ENCODE data around the gene TRIM74. TPM values are rescaled to one million over a fixed set of nuclear protein-coding genes. Genes with fewer than 3 reads are reported as not detected.
"Not testable (repeated sequence)": the region's sequence is repeated elsewhere in the genome, so short reads cannot be mapped to it uniquely, and the experiment has no call there.

The TRIM74 gene
- total and polyA plus RNA-seq, 8 donors: 0.15 to 1.9 (median 1.2) TPM

- DNase-seq; ATAC-seq; H3K9me3 ChIP-seq; intact Hi-C loops (cut with DNase I); FAIRE-seq; H3K27ac ChIP-seq; H3K4me3 ChIP-seq; H3K27me3 ChIP-seq: not testable (repeated sequence)
- H3K36me3 ChIP-seq: peaks cover 0 to 48% (median 4%) of the 10 kb centered on the region in 3 donors
- WGBS, 2 donors: 96 to 98% methylated on average over 6 of the region's 6 CpGs
- peaks cover 7 to 11% (median 8%) of the 10 kb centered on the region in 3 donors for H3K4me1 ChIP-seq
Observed at GRCh38 chr7:72927791-72928190, 41.5 kb downstream of the TRIM74 start.

- H3K9me3 ChIP-seq: no peaks in the 10 kb centered on the region
- TF ChIP-seq, protein P1, sequence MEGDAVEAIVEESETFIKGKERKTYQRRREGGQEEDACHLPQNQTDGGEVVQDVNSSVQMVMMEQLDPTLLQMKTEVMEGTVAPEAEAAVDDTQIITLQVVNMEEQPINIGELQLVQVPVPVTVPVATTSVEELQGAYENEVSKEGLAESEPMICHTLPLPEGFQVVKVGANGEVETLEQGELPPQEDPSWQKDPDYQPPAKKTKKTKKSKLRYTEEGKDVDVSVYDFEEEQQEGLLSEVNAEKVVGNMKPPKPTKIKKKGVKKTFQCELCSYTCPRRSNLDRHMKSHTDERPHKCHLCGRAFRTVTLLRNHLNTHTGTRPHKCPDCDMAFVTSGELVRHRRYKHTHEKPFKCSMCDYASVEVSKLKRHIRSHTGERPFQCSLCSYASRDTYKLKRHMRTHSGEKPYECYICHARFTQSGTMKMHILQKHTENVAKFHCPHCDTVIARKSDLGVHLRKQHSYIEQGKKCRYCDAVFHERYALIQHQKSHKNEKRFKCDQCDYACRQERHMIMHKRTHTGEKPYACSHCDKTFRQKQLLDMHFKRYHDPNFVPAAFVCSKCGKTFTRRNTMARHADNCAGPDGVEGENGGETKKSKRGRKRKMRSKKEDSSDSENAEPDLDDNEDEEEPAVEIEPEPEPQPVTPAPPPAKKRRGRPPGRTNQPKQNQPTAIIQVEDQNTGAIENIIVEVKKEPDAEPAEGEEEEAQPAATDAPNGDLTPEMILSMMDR (IDR thresholded peaks at IDR 0.05): no peak
- no peak for FAIRE-seq
- DNase-seq: no peak
- peak overlapping the region; percentile 46 to 94 (median 78) for H3K4me3 ChIP-seq
- peaks cover 0 to 37% (median 0%) of the 10 kb centered on the region in 3 donors for H3K36me3 ChIP-seq
- 0 to 1% methylated on average over 25 to 35 of the region's 35 CpGs for WGBS, 2 donors
- H3K4me1 ChIP-seq: peaks cover 7 to 11% (median 8%) of the 10 kb centered on the region in 3 donors
- intact Hi-C loops (cut with DNase I): no loop called here
- no peaks in the 10 kb centered on the region for H3K27me3 ChIP-seq
- H3K27ac ChIP-seq: peak overlapping the region; percentile 81 to 90 (median 88)
- ATAC-seq: no peak
Observed at GRCh38 chr7:72925546-72926120, 43.6 kb downstream of the TRIM74 start.

DNA sequence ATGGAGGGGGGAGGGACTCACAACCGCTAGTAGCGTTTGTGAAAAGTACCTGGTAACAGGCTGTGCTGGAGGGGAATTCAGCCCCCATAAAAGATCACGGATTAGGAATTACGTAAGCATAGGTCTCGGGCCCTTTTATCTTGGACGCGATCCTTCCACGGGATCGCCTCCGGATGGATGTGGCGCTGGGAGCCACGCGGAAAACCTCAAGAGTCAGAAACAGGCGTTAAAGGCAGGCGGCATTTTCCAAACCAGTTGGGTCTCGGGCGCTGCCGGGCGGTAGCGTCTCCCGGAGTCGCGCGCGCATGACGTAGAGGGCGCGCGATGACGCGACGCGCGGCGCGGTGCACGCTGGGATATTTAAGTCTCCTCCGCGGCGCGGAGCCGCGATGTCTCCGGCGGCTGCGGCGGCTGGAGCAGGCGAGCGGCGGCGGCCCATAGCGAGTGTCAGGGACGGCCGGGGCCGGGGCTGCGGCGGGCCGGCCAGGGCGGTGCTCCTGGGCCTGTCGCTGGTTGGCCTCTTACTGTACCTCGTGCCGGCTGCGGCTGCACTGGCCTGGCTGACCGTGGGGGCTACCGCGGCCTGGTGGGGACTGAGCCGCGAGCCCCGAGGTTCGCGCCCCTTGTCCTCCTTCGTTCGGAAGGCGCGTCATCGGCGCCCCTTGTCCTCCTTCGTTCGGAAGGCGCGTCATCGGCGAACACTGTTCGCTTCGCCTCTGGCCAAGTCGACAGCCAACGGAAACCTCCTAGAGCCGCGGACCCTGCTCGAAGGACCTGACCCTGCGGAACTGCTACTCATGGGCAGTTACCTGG is 44.3 kb downstream of the TRIM74 start, which contains the start of gene POM121:
TSS of gene POM121 (plus strand) at position 363 of the 813 bp plus-strand sequence. CDS start at position 390, 27 bp downstream.
- Histone ChIP-seq H3K4me1 (peaks cover 8 to 14% (median 9%) of the 10 kb centered on the region in 3 donors), H3K4me3 (peak within 1 kb of the TSS; percentile 46 to 94 (median 78)), H3K27me3 (no peaks in the 10 kb centered on the region), H3K9me3 (no peaks in the 10 kb centered on the region), H3K27ac (peak within 1 kb of the TSS; percentile 81 to 90 (median 88)), H3K36me3 (peaks cover 0 to 30% (median 0%) of the 10 kb centered on the region in 3 donors)
- intact Hi-C loops (cut with DNase I): no loop called here
- ATAC-seq (peak; percentile 95 to 98 (median 96)), DNase-seq (peak; percentile 71 to 92 (median 82)), FAIRE-seq (no peak)
- WGBS, 2 donors: 0% methylated on average over 89 to 91 of the region's 91 CpGs
- TF ChIP-seq, protein P1 (IDR thresholded peaks at IDR 0.05): no peak

DNA sequence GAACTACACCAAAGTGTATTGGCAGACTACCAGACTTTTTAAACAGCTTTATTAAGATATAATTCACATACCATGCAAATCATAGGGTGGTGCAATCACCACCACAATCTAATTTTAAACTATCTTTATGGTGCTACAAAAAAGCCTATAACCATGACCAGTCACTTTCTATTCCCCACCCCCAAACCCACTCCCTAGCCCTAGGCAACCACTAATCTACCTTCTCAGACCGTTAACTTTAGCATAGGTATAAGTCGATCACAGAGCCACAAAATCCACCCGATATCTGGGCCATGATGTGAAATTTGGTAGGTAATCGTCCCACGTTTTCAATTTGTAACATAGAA is 44.9 kb downstream of the TRIM74 start:
- H3K27me3 ChIP-seq: no peaks in the 10 kb centered on the region
- 0 to 1% methylated on average over 5 of the region's 5 CpGs for WGBS, 2 donors
- ATAC-seq: peak in 3 of 4 donors; percentile 3 to 11 (median 8)

DNA sequence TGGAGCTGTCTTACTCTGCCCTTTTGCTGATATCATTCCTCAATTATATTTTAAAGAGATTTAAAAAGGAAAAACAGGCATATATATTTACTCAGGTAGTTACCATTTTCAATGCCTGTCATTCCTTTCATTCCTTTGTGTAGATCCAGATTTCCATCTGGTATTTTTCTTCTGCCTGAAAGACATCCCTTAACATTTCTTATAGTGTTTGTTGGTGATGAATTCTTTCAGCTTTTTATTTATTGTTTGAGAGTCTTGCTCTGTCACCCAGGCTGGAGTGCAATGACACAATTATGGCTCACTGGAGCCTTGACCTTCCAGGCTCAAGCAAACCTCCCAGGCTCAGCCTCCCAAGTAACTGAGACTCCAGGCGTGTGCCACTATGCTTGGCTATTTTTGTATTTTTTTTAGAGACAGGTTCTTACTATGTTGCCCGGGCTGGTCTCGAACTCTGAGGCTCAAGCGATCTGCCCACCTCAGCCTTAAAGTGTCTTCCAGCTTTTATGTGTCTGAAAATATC is 50.0 kb downstream of the TRIM74 start:
- WGBS, 2 donors: 58 to 74% methylated on average over 4 of the region's 4 CpGs
- FAIRE-seq: no peak

More for the DNA sequence above, 44.9 kb downstream of the TRIM74 start:
- FAIRE-seq (no peak), DNase-seq (no peak)
- intact Hi-C loops (cut with DNase I): no loop called here
- H3K4me1 ChIP-seq: peaks cover 8 to 20% (median 15%) of the 10 kb centered on the region in 3 donors
- H3K27ac ChIP-seq: peak overlapping the region; percentile 81 to 90 (median 88)
- H3K9me3 ChIP-seq: no peaks in the 10 kb centered on the region
- peaks cover 0 to 24% (median 0%) of the 10 kb centered on the region in 3 donors for H3K36me3 ChIP-seq
- TF ChIP-seq, protein P1 (IDR thresholded peaks at IDR 0.05): no peak
- H3K4me3 ChIP-seq: peak overlapping the region; percentile 46 to 94 (median 78)

More for the DNA sequence above, 50.0 kb downstream of the TRIM74 start:
- Histone ChIP-seq H3K27ac (no peak overlapping the region), H3K27me3 (no peaks in the 10 kb centered on the region), H3K4me1 (peaks cover 7 to 18% (median 16%) of the 10 kb centered on the region in 3 donors), H3K9me3 (no peaks in the 10 kb centered on the region), H3K4me3 (no peak overlapping the region), H3K36me3 (no peaks in the 10 kb centered on the region)
- TF ChIP-seq, protein P1 (IDR thresholded peaks at IDR 0.05): no peak
- ATAC-seq (no peak), DNase-seq (no peak)
- intact Hi-C loops (cut with DNase I): no loop called here
